Lung microvascular endothelial cell (primary cell): ENCODE data around the gene SPHK1. TPM values are rescaled to one million over a fixed set of nuclear protein-coding genes. Genes with fewer than 3 reads are reported as not detected.

ENCODE experiments used
- DNase-seq, 2 donors: peaks; one replicate each; pipeline versions ENCODE4 v3.0.0 to v3.0.0-alpha.2; 2010; ENCODE audit warnings: low read depth in 2 of 2
- total RNA-seq: library from RNA; depleted of rRNA; stranded (reverse); fragments of >200 nt; gene quantifications from 2 replicates; pipeline ENCODE4 v1.2.1, GENCODE V29; 2014

The SPHK1 gene
- total RNA-seq, 1 donor from 2014 or later: 276 TPM

- no peak for DNase-seq
These were observed 47.6 kb downstream of the SPHK1 start for GRCh38 chr17:76432004-76432403.

GRCh38 chr17:76432712-76433336 is 48.4 kb downstream of the SPHK1 start:
- DNase-seq: peak; percentile 36 to 47

DNA sequence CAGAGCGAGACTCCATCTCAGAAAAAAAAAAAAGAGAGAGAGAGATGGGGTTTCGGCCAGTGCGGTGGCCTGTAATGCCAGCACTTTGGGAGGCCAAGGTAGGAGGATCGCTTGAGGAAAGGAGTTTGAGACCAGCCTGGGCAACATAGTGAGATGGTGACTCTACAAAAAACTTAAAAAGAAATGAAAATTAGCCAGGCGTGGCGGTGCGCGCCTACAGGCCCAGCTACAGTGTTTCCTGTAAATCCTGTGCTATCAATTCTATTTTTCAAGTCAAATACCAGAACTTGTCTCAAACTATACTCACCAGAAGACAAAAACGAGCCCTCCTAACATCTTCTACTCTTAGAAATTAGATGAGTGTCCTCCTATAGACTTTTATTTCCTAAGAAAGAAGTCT is 49.3 kb downstream of the SPHK1 start:
- DNase-seq: no peak

GRCh38 chr17:76434870-76435269 is 50.5 kb downstream of the SPHK1 start:
- DNase-seq: peak in 1 of 2 donors; percentile 67

- no peak for DNase-seq
These were observed 51.3 kb downstream of the SPHK1 start for GRCh38 chr17:76435751-76436150.

Other genes starting within 250 kb of the SPHK1 start
- not detected in 2 replicates for gene FOXJ1, start 243.4 kb upstream of the SPHK1 start, total RNA-seq
- gene RNF157, start 144.1 kb upstream of the SPHK1 start, total RNA-seq: 0.20 and 0.22 TPM in 2 replicates
- 6.3 and 8.3 TPM in 2 replicates for gene UBALD2, start 119.3 kb upstream of the SPHK1 start, total RNA-seq
- gene QRICH2, start 76.3 kb upstream of the SPHK1 start, total RNA-seq: 5.2 and 12.1 TPM in 2 replicates
- 69.7 and 103 TPM in 2 replicates for gene PRPSAP1, start 30.7 kb upstream of the SPHK1 start, total RNA-seq
- 12.3 and 13.3 TPM in 2 replicates for gene UBE2O, start 68.5 kb downstream of the SPHK1 start, total RNA-seq
- not detected in 2 replicates for gene AANAT, start 83.0 kb downstream of the SPHK1 start, total RNA-seq
- gene RHBDF2, start 116.8 kb downstream of the SPHK1 start, total RNA-seq: 8.1 and 22.6 TPM in 2 replicates
- gene CYGB, start 153.1 kb downstream of the SPHK1 start, total RNA-seq: 0.60 and 2.0 TPM in 2 replicates
- 0.20 and 0.22 TPM in 2 replicates for gene PRCD, start 155.4 kb downstream of the SPHK1 start, total RNA-seq
- not detected in 2 replicates for gene ST6GALNAC2, start 201.3 kb downstream of the SPHK1 start, total RNA-seq